ENCODE results near the gene SRMS. TPM values are rescaled to one million over a fixed set of nuclear protein-coding genes. Genes with fewer than 3 reads are reported as not detected.

Gene SRMS
- total and polyA plus RNA-seq, 2 donors (not counting 3 experiments of a cell fraction or from before 2014, with no cell fraction given): not detected

- dilution Hi-C loops (cut with MboI; ENCODE audit: extremely low pct_ligation_motif_present, low sequenced_read_pairs) (no loop called here), intact Hi-C loops (cut with micrococcal nuclease) (no loop called here)
- H3K4me3 ChIP-seq (replicated peaks in 1 of 3; ENCODE audit: insufficient read depth in 1 of 3, low read depth in 1 of 3, low read length in 3 of 3): no peak overlapping the region
- no peaks in the 10 kb centered on the region for H3K9me3 ChIP-seq (replicated peaks; ENCODE audit: control insufficient read depth, insufficient read depth, low read length)
- H3K27me3 ChIP-seq (ENCODE audit: control insufficient read depth in 2 of 2, insufficient read depth in 2 of 2, low read length in 2 of 2): no peaks in the 10 kb centered on the region
- FAIRE-seq (no peak), DNase-seq (ENCODE audit: low read depth, low spot score) (no peak)
- TF ChIP-seq POLR2A (IDR thresholded peaks at IDR 0.05; ENCODE audit: low read depth, low read length) (no peak), MYC (IDR thresholded peaks at IDR 0.05; ENCODE audit: low read depth, low read length) (no peak), EZH2 (IDR thresholded peaks at IDR 0.05; ENCODE audit: borderline replicate concordance, low read depth, low read length, severe bottlenecking) (no peak)
- H2AFZ ChIP-seq (ENCODE audit: low read depth, low read length): no peak overlapping the region
- peaks cover 5% of the 10 kb centered on the region for H3K79me2 ChIP-seq (ENCODE audit: control insufficient read depth, insufficient read depth, low read length)
- CTCF ChIA-PET: no interaction called here
- no peak overlapping the region for H3K9ac ChIP-seq (replicated peaks; ENCODE audit: extremely low read depth, insufficient read depth, low read length)
- peaks cover 10% of the 10 kb centered on the region for H3K4me1 ChIP-seq (ENCODE audit: control insufficient read depth, extremely low read depth, insufficient read depth, low read length)
- H3K27ac ChIP-seq (ENCODE audit: insufficient read depth, low read depth, low read length): no peak overlapping the region
- no peaks in the 10 kb centered on the region for H3K36me3 ChIP-seq (ENCODE audit: control insufficient read depth in 2 of 2, extremely low read depth in 1 of 2, insufficient read depth in 2 of 2, low read length in 2 of 2)
- POLR2A ChIA-PET: interaction anchor here (0.7 kb wide), 1 partner anchor 56 kb away, joined by 4 read pairs; the partner anchor contains the start of gene PPDPF
- no peaks in the 10 kb centered on the region for H4K20me1 ChIP-seq (replicated peaks; ENCODE audit: control insufficient read depth, extremely low read depth, insufficient read depth, low read length)
- H3K9me1 ChIP-seq (replicated peaks; ENCODE audit: control insufficient read depth, extremely low read depth, insufficient read depth, low read length): no peaks in the 10 kb centered on the region
- no TSS peak for BruUV-seq (replicated peaks)
- no peak overlapping the region for H3K4me2 ChIP-seq (ENCODE audit: insufficient read depth, low read length)
Measured at GRCh38 chr20:63576311-63576710, 28.8 kb upstream of the SRMS start.

DNA sequence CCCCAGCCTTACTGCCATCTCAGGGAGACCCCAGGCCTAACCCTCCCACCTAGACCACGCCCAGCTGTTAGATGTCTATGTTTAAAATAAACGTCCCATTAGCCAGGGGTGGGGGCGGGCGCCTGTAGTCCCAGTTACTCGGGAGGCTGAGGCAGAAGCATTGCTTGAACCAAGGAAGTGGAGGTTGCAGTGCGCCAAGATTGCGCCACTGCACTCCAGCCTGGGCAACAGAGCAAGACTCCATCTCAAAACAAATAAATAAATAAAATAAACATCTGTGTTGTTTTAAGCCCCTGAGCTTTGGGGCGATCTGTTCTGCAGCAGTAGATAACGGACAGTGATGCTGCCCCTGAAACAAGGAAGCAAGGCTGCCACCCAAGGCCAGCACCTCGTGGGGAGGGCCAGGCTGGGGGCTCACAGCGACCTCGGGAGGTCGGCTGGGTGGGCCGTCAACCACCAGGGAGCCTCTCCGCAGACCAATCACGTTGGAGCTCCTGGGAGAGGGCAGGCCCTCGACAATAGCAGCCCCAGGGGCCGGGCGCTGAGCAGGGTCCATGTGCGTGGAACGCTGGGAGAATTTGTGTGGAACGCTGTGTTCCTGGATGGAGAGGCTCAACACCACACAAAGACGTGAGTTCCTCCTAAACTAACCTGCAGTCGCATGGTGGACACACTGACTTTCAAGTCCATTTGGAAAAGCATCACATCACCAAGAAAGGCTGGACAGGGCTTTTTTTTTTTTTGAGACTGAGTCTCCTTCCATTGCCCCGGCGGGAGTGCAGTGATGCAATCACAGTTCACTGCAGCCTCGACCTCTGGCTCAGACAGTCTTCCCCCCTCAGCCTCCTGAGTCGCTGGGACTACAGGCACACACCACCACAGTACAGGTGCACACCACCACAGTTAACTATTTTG lies 27.5 kb upstream of the SRMS start:
- H4K20me1 ChIP-seq (replicated peaks; ENCODE audit: control insufficient read depth, extremely low read depth, insufficient read depth, low read length): no peaks in the 10 kb centered on the region
- dilution Hi-C loops (cut with MboI; ENCODE audit: extremely low pct_ligation_motif_present, low sequenced_read_pairs): no loop called here
- H2AFZ ChIP-seq (ENCODE audit: low read depth, low read length): peak overlapping the region; percentile 97
- TF ChIP-seq MAX (IDR thresholded peaks at IDR 0.05; ENCODE audit: insufficient read depth, insufficient read length) (no peak), FOS (IDR thresholded peaks at IDR 0.05; ENCODE audit: borderline replicate concordance, insufficient read depth, low read length) (no peak), MYC (IDR thresholded peaks at IDR 0.05; ENCODE audit: low read depth, low read length) (no peak), JUN (IDR thresholded peaks at IDR 0.05; ENCODE audit: borderline replicate concordance, insufficient read depth, insufficient read length, low read depth) (no peak), GATA2 (IDR thresholded peaks at IDR 0.05; ENCODE audit: insufficient read depth, insufficient read length, low read depth, low read length) (no peak), POLR2AphosphoS5 (IDR thresholded peaks at IDR 0.05; ENCODE audit: insufficient read depth, low read depth, low read length) (no peak)
- TF ChIP-seq, protein P1, sequence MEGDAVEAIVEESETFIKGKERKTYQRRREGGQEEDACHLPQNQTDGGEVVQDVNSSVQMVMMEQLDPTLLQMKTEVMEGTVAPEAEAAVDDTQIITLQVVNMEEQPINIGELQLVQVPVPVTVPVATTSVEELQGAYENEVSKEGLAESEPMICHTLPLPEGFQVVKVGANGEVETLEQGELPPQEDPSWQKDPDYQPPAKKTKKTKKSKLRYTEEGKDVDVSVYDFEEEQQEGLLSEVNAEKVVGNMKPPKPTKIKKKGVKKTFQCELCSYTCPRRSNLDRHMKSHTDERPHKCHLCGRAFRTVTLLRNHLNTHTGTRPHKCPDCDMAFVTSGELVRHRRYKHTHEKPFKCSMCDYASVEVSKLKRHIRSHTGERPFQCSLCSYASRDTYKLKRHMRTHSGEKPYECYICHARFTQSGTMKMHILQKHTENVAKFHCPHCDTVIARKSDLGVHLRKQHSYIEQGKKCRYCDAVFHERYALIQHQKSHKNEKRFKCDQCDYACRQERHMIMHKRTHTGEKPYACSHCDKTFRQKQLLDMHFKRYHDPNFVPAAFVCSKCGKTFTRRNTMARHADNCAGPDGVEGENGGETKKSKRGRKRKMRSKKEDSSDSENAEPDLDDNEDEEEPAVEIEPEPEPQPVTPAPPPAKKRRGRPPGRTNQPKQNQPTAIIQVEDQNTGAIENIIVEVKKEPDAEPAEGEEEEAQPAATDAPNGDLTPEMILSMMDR (IDR thresholded peaks at IDR 0.05; ENCODE audit: extremely low read depth in 1 of 2, insufficient read depth in 1 of 2, low read depth in 1 of 2, low read length in 2 of 2): no peak
- DNase-seq (ENCODE audit: low read depth, low spot score) (no peak), FAIRE-seq (no peak)
- H3K9me3 ChIP-seq (replicated peaks; ENCODE audit: control insufficient read depth, insufficient read depth, low read length): no peaks in the 10 kb centered on the region
- intact Hi-C loops (cut with micrococcal nuclease): loop anchor here (5.0 kb wide), 1 partner anchor 52 kb away; the partner anchor contains the start of gene GMEB2
- no peaks in the 10 kb centered on the region for H3K27me3 ChIP-seq (ENCODE audit: control insufficient read depth in 2 of 2, insufficient read depth in 2 of 2, low read length in 2 of 2)
- ChIA-PET POLR2A (no interaction called here), CTCF (no interaction called here)
- BruUV-seq (replicated peaks): no TSS peak
- H3K36me3 ChIP-seq (ENCODE audit: control insufficient read depth in 2 of 2, extremely low read depth in 1 of 2, insufficient read depth in 2 of 2, low read length in 2 of 2): no peaks in the 10 kb centered on the region
- H3K4me1 ChIP-seq (ENCODE audit: control insufficient read depth, extremely low read depth, insufficient read depth, low read length): peaks cover 10% of the 10 kb centered on the region
- H3K9ac ChIP-seq (replicated peaks; ENCODE audit: extremely low read depth, insufficient read depth, low read length): no peak overlapping the region
- H3K79me2 ChIP-seq (ENCODE audit: control insufficient read depth, insufficient read depth, low read length): peaks cover 5% of the 10 kb centered on the region
- H3K9me1 ChIP-seq (replicated peaks; ENCODE audit: control insufficient read depth, extremely low read depth, insufficient read depth, low read length): no peaks in the 10 kb centered on the region
- H3K4me2 ChIP-seq (ENCODE audit: insufficient read depth, low read length): no peak overlapping the region
- no peak overlapping the region for H3K27ac ChIP-seq (ENCODE audit: insufficient read depth, low read depth, low read length)
- no peak overlapping the region for H3K4me3 ChIP-seq (replicated peaks in 1 of 3; ENCODE audit: insufficient read depth in 1 of 3, low read depth in 1 of 3, low read length in 3 of 3)

All from endothelial cell of umbilical vein (primary cell).